Measurements from ENCODE around the gene ALOX15B.

The ALOX15B gene

DNA sequence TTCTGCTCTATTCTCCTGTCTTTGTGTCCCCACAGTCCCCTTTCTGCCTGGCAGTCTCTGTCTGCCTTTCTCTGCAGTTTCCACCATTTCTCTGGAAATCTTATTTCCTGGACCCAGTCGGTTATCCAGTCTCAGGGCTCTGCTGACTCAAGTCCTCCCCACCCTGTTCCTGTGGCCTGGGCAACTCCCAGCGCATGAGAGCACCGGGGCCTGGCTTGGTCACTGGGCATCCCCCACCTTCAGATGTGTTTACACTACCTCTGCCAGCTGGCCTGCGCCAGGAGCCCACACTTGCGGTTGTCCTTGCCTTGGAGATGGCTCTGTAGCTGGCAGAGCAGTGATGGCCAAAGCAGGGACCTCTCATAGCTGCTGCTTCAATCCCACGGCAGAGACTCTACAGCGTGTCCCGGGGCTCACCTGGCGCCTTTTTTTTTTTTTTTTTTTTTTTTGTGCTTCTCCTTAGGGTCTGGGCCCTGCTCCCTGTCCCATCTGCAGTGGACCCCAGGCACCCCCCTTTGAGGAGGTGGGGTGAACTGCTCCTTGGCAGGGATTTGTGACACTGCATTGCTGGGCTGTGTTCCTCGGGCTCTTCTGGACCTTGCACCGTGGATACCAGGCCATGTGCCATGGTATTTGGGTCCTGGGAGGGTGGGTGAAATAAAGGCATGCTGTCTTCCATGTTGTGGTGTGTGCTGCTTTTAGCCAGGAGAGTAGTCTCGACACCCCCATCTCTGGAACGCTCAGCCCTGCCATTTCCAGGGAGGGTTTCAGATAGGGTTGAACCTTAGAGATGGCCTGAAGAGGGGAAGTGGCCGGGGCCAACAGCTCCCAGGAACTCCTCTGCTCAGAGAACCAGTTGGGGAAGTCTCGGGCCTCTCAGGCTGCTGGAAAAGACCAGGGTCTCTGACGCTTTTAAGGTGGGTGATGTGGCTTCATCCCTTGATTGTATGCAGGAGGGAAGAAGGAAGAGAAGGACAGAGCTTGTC, 18.9 kb upstream of the ALOX15B start:
- TF ChIP-seq POLR2AphosphoS5 (IDR thresholded peaks at IDR 0.05; ENCODE audit: low read depth): no peak
- TF ChIP-seq, protein P1, sequence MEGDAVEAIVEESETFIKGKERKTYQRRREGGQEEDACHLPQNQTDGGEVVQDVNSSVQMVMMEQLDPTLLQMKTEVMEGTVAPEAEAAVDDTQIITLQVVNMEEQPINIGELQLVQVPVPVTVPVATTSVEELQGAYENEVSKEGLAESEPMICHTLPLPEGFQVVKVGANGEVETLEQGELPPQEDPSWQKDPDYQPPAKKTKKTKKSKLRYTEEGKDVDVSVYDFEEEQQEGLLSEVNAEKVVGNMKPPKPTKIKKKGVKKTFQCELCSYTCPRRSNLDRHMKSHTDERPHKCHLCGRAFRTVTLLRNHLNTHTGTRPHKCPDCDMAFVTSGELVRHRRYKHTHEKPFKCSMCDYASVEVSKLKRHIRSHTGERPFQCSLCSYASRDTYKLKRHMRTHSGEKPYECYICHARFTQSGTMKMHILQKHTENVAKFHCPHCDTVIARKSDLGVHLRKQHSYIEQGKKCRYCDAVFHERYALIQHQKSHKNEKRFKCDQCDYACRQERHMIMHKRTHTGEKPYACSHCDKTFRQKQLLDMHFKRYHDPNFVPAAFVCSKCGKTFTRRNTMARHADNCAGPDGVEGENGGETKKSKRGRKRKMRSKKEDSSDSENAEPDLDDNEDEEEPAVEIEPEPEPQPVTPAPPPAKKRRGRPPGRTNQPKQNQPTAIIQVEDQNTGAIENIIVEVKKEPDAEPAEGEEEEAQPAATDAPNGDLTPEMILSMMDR (IDR thresholded peaks at IDR 0.05; ENCODE audit: insufficient read depth, low read length): no peak
- TF ChIP-seq GABPA (IDR thresholded peaks at IDR 0.05; ENCODE audit: low read depth): no peak
- TF ChIP-seq SPI1 (IDR thresholded peaks at IDR 0.05; ENCODE audit: borderline replicate concordance, low read depth): peak; percentile 38; the same call in 1 of the 2 replicates
- TF ChIP-seq, protein P2, sequence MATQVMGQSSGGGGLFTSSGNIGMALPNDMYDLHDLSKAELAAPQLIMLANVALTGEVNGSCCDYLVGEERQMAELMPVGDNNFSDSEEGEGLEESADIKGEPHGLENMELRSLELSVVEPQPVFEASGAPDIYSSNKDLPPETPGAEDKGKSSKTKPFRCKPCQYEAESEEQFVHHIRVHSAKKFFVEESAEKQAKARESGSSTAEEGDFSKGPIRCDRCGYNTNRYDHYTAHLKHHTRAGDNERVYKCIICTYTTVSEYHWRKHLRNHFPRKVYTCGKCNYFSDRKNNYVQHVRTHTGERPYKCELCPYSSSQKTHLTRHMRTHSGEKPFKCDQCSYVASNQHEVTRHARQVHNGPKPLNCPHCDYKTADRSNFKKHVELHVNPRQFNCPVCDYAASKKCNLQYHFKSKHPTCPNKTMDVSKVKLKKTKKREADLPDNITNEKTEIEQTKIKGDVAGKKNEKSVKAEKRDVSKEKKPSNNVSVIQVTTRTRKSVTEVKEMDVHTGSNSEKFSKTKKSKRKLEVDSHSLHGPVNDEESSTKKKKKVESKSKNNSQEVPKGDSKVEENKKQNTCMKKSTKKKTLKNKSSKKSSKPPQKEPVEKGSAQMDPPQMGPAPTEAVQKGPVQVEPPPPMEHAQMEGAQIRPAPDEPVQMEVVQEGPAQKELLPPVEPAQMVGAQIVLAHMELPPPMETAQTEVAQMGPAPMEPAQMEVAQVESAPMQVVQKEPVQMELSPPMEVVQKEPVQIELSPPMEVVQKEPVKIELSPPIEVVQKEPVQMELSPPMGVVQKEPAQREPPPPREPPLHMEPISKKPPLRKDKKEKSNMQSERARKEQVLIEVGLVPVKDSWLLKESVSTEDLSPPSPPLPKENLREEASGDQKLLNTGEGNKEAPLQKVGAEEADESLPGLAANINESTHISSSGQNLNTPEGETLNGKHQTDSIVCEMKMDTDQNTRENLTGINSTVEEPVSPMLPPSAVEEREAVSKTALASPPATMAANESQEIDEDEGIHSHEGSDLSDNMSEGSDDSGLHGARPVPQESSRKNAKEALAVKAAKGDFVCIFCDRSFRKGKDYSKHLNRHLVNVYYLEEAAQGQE (IDR thresholded peaks at IDR 0.05; ENCODE audit: insufficient replicate concordance, low read depth): no peak
- H3K4me3 ChIP-seq (replicated peaks; ENCODE audit: insufficient read depth, low read length): no peak overlapping the region
- no peak overlapping the region for H3K27ac ChIP-seq (replicated peaks)
- no peak for DNase-seq (ENCODE audit: low read depth in 1 of 2, low spot score in 1 of 2)
- H3K27me3 ChIP-seq (ENCODE audit: insufficient read depth, poor library complexity, severe bottlenecking): no peaks in the 10 kb centered on the region

DNA sequence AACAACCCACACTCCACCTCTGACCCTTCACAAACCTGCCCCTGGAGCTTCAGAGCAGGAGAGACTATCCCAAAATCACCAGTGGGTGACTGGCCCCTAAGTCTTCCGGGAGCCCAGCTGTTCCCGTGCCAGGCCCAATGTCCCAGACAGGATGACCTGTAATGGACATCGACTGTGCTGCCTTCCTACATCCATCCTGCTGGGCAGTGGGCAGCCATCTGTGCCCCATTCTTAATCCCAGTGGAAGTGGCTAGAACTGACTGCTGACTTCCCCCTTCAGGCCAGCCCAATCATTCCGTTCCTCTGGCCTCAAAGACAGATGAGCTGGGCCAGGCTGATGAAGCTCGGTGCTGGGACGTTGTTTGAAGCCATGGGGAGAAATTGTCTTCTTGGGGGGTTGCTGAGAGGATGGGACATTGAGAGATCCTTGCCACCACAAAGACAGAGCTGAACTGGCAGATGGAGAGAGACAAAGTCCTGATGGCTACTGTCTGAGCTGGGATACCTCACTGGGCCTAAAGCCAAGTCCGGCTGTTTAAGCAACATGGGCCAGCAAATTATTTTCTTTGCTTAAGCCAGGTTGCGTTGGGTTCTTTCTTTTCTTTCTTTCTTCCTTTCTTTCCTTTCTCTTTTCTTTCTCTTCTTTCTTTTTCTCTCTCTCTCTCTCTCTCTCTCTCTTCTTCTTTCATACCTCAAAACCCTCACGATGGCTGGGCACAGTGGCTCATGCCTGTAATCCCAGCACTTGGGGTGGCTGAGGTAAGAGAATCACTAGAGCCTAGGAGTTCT, 17.9 kb upstream of the ALOX15B start:
- no peak overlapping the region for H3K4me3 ChIP-seq (replicated peaks; ENCODE audit: insufficient read depth, low read length)
- H3K27me3 ChIP-seq (ENCODE audit: insufficient read depth, poor library complexity, severe bottlenecking): no peaks in the 10 kb centered on the region
- TF ChIP-seq, protein P1 (IDR thresholded peaks at IDR 0.05; ENCODE audit: insufficient read depth, low read length): no peak
- TF ChIP-seq GABPA (IDR thresholded peaks at IDR 0.05; ENCODE audit: low read depth) (no peak), POLR2AphosphoS5 (IDR thresholded peaks at IDR 0.05; ENCODE audit: low read depth) (no peak), SPI1 (IDR thresholded peaks at IDR 0.05; ENCODE audit: borderline replicate concordance, low read depth) (no peak)
- TF ChIP-seq, protein P2 (IDR thresholded peaks at IDR 0.05; ENCODE audit: insufficient replicate concordance, low read depth): no peak
- DNase-seq (ENCODE audit: low read depth in 1 of 2, low spot score in 1 of 2): no peak
- no peak overlapping the region for H3K27ac ChIP-seq (replicated peaks)

DNA sequence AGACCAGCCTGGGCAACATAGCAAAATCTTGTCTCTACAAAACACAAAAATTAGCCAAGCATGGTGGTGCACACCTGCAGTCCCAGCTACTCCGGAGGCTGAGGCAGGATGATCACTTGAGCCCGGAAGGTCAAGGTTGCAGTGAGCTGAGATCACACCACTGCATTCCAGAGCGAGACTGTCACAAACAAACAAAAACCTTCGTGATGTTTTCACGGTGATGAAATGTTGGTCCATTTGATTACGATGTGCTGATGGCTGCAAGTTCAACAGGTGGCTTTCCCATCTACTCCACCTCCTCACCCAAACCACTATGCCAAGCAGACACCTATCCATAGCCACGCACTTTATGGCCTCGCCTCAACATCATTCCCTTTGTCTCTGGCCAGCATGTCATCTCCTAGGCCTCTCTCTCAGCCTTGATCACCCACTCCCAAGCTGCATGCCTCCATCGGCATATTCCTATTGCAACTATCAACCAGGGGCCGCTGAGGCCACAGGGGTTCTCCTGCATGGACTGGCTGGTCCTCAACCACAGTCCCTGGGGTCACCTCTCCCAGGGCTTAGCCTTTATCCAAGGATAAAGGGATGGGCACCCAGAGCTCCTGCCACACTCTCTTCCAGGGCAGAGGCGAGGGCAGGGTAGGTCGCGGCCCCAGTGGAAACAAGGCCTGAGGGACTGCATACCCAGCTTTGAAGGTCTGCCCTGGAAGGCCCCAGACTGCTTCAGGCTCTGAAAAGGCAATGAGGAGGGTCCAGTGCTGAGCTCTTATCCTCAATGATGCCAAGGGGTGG, 17.1 kb upstream of the ALOX15B start:
- Histone ChIP-seq H3K27ac (replicated peaks) (no peak overlapping the region), H3K27me3 (ENCODE audit: insufficient read depth, poor library complexity, severe bottlenecking) (no peaks in the 10 kb centered on the region), H3K4me3 (replicated peaks; ENCODE audit: insufficient read depth, low read length) (no peak overlapping the region)
- TF ChIP-seq, protein P2 (IDR thresholded peaks at IDR 0.05; ENCODE audit: insufficient replicate concordance, low read depth): no peak
- TF ChIP-seq, protein P1 (IDR thresholded peaks at IDR 0.05; ENCODE audit: insufficient read depth, low read length): no peak
- TF ChIP-seq SPI1 (IDR thresholded peaks at IDR 0.05; ENCODE audit: borderline replicate concordance, low read depth) (no peak), GABPA (IDR thresholded peaks at IDR 0.05; ENCODE audit: low read depth) (no peak), POLR2AphosphoS5 (IDR thresholded peaks at IDR 0.05; ENCODE audit: low read depth) (no peak)
- DNase-seq (ENCODE audit: low read depth in 1 of 2, low spot score in 1 of 2): no peak
